WTC11 (cell line): Measurements from ENCODE around the gene PHRF1. TPM values are rescaled to one million over a fixed set of nuclear protein-coding genes. Genes with fewer than 3 reads are reported as not detected.

ENCODE experiments used
- CBFB ChIP-seq: sonication (generic); formaldehyde crosslinking; IDR thresholded peaks from 2 replicates; pipeline ENCODE4 v1.8.1; 2022; ENCODE audit warnings: mild to moderate bottlenecking, low read depth, missing genetic modification reagents
- CREM ChIP-seq: sonication (generic); formaldehyde crosslinking; IDR thresholded peaks from 2 replicates; pipeline ENCODE4 v1.8.1; 2022; ENCODE audit warnings: mild to moderate bottlenecking, missing genetic modification reagents, moderate library complexity
- ELF4 ChIP-seq: sonication (generic); formaldehyde crosslinking; IDR thresholded peaks from 2 replicates; pipeline ENCODE4 v1.8.1; 2022; ENCODE audit warnings: low read depth, mild to moderate bottlenecking, moderate library complexity, missing genetic modification reagents
- FOXJ3 ChIP-seq: sonication (generic); formaldehyde crosslinking; IDR thresholded peaks from 2 replicates; pipeline ENCODE4 v1.9.0; 2021; ENCODE audit warnings: missing genetic modification reagents, mild to moderate bottlenecking, borderline replicate concordance
- HMGA2 ChIP-seq: fragments of 250-450 bp; sonication (Bioruptor Pico); IDR thresholded peaks from 2 replicates; pipeline ENCODE4 v1.4.0; 2021; ENCODE audit warnings: mild to moderate bottlenecking, moderate library complexity
- JUN ChIP-seq: sonication (generic); formaldehyde crosslinking; IDR thresholded peaks from 2 replicates; pipeline ENCODE4 v1.8.0; 2023; ENCODE audit warnings: mild to moderate bottlenecking, missing genetic modification reagents
- MYBL2 ChIP-seq: sonication (generic); formaldehyde crosslinking; IDR thresholded peaks from 2 replicates; pipeline ENCODE4 v1.8.1; 2023; ENCODE audit warnings: mild to moderate bottlenecking, moderate library complexity, missing genetic modification reagents
- NR2C2 ChIP-seq: sonication (generic); formaldehyde crosslinking; IDR thresholded peaks from 2 replicates; pipeline ENCODE4 v1.8.0; 2022; ENCODE audit warnings: mild to moderate bottlenecking, missing genetic modification reagents
- NR3C1 ChIP-seq: sonication (generic); formaldehyde crosslinking; conservative IDR thresholded peaks from 2 replicates; pipeline ENCODE4 v1.8.1; 2023; ENCODE audit warnings: low read depth, mild to moderate bottlenecking, missing genetic modification reagents
- RORB ChIP-seq: fragments of 250-450 bp; sonication (Bioruptor Pico); IDR thresholded peaks from 2 replicates; pipeline ENCODE4 v1.9.0; 2021; ENCODE audit warnings: mild to moderate bottlenecking
- SMAD3 ChIP-seq: sonication (generic); formaldehyde crosslinking; IDR thresholded peaks from 2 replicates; pipeline ENCODE4 v1.8.0; 2022; ENCODE audit warnings: missing genetic modification reagents, mild to moderate bottlenecking, borderline replicate concordance
- SP1 ChIP-seq: sonication (generic); formaldehyde crosslinking; conservative IDR thresholded peaks from 2 replicates; pipeline ENCODE4 v1.8.1; 2022; ENCODE audit warnings: missing genetic modification reagents
- TCF7 ChIP-seq: sonication (generic); formaldehyde crosslinking; IDR thresholded peaks from 2 replicates; pipeline ENCODE4 v1.8.0; 2022; ENCODE audit warnings: mild to moderate bottlenecking, low read depth, missing genetic modification reagents, moderate library complexity
- TEAD4 ChIP-seq: sonication (generic); formaldehyde crosslinking; IDR thresholded peaks from 2 replicates; pipeline ENCODE4 v1.8.0; 2022; ENCODE audit warnings: mild to moderate bottlenecking, missing genetic modification reagents
- TP53 ChIP-seq: sonication (generic); formaldehyde crosslinking; IDR thresholded peaks from 2 replicates; pipeline ENCODE4 v1.8.1; 2023; ENCODE audit warnings: mild to moderate bottlenecking, missing genetic modification reagents
- ZBTB21 ChIP-seq: sonication (generic); formaldehyde crosslinking; IDR thresholded peaks from 2 replicates; pipeline ENCODE4 v1.8.1; 2023; ENCODE audit warnings: mild to moderate bottlenecking, missing genetic modification reagents, borderline replicate concordance
- ZNF138 ChIP-seq: sonication (generic); formaldehyde crosslinking; conservative IDR thresholded peaks from 2 replicates; pipeline ENCODE4 v1.8.1; 2022; ENCODE audit warnings: mild to moderate bottlenecking, moderate library complexity, missing genetic modification reagents
- ZNF232 ChIP-seq: sonication (generic); formaldehyde crosslinking; IDR thresholded peaks from 2 replicates; pipeline ENCODE4 v1.8.0; 2022; ENCODE audit warnings: mild to moderate bottlenecking, missing genetic modification reagents
- ZNF317 ChIP-seq: sonication (generic); formaldehyde crosslinking; IDR thresholded peaks from 2 replicates; pipeline ENCODE4 v1.8.1; 2023; ENCODE audit warnings: low read depth, mild to moderate bottlenecking, moderate library complexity, missing genetic modification reagents, borderline replicate concordance
- total RNA-seq: library from RNA; stranded (reverse); gene quantifications from 3 replicates; pipeline ENCODE4 v1.2.3, GENCODE V29; 2021
- TF ChIP-seq, protein P1 (sequence below): sonication (generic); formaldehyde crosslinking; IDR thresholded peaks from 2 replicates; pipeline ENCODE4 v1.8.1; 2023; ENCODE audit warnings: mild to moderate bottlenecking, missing genetic modification reagents, borderline replicate concordance
- TF ChIP-seq, protein P2 (sequence below): fragments of 250-450 bp; sonication (Bioruptor Pico); IDR thresholded peaks from 2 replicates; pipeline ENCODE4 v1.9.0; 2021; ENCODE audit warnings: mild to moderate bottlenecking, borderline replicate concordance
- TF ChIP-seq, protein P3 (sequence below): fragments of 200-600 bp; IDR thresholded peaks from 2 replicates; pipeline ENCODE4 v1.8.0; 2022; ENCODE audit warnings: antibody characterized with exemption
- TF ChIP-seq, protein P4 (sequence below): sonication (generic); formaldehyde crosslinking; IDR thresholded peaks from 2 replicates; pipeline ENCODE4 v1.8.0; 2022; ENCODE audit warnings: mild to moderate bottlenecking, missing genetic modification reagents
- TF ChIP-seq, protein P5 (sequence below): sonication (generic); formaldehyde crosslinking; IDR thresholded peaks from 2 replicates; pipeline ENCODE4 v1.8.1; 2022; ENCODE audit warnings: low read depth, missing genetic modification reagents, borderline replicate concordance
- TF ChIP-seq, protein P6 (sequence below): sonication (generic); formaldehyde crosslinking; IDR thresholded peaks from 2 replicates; pipeline ENCODE4 v1.8.0; 2022; ENCODE audit warnings: mild to moderate bottlenecking, missing genetic modification reagents
- TF ChIP-seq, protein P7 (sequence below): sonication (generic); formaldehyde crosslinking; conservative IDR thresholded peaks from 2 replicates; pipeline ENCODE4 v1.8.1; 2022; ENCODE audit warnings: mild to moderate bottlenecking, missing genetic modification reagents

The PHRF1 gene
- total RNA-seq, 1 experiment from 2014 or later = 46.9 TPM

DNA sequence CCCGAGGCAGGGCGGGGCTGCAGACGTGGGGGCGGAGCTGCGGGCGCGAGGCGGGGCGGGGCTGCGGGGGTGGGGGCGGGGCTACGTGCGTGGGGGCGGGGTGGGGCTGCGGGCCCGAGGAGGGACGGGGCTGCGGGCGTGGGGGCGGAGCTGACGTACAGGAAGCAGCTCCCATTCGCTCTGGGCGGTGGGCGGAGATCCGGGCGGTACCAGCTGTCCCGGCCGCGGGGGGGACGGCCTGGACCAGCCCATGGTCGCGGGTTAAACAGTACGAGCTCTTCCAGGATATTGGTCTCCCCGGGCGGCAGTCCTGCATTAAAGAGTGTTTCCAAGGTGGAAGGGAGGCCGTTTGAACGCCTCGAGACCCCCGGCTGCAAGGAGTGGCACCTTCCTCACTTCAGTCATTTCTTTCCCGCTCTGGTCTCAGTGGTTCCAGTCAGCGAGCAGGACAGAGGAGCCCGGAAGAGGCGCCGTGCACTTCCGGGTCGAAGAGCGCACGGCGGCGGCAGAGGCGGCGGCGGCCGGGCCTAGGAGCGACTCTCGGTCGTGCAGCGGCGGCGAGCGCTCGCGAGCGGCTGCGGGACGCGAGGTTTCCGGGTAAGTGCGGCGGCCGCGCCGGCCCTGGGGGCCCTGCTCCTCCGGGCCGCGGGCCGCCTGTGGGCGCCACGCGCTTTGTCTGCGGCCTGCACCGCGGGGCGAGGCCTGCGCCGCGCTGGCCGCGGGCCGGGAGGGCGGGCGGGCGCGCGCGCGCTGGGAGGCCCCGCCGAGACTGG is at the start of gene PHRF1 (continued):
- TF ChIP-seq, protein P1, sequence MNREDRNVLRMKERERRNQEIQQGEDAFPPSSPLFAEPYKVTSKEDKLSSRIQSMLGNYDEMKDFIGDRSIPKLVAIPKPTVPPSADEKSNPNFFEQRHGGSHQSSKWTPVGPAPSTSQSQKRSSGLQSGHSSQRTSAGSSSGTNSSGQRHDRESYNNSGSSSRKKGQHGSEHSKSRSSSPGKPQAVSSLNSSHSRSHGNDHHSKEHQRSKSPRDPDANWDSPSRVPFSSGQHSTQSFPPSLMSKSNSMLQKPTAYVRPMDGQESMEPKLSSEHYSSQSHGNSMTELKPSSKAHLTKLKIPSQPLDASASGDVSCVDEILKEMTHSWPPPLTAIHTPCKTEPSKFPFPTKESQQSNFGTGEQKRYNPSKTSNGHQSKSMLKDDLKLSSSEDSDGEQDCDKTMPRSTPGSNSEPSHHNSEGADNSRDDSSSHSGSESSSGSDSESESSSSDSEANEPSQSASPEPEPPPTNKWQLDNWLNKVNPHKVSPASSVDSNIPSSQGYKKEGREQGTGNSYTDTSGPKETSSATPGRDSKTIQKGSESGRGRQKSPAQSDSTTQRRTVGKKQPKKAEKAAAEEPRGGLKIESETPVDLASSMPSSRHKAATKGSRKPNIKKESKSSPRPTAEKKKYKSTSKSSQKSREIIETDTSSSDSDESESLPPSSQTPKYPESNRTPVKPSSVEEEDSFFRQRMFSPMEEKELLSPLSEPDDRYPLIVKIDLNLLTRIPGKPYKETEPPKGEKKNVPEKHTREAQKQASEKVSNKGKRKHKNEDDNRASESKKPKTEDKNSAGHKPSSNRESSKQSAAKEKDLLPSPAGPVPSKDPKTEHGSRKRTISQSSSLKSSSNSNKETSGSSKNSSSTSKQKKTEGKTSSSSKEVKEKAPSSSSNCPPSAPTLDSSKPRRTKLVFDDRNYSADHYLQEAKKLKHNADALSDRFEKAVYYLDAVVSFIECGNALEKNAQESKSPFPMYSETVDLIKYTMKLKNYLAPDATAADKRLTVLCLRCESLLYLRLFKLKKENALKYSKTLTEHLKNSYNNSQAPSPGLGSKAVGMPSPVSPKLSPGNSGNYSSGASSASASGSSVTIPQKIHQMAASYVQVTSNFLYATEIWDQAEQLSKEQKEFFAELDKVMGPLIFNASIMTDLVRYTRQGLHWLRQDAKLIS (CRISPR knock-in tag) = no peak
- no peak for TF ChIP-seq TEAD4 (CRISPR knock-in tag)
- 0 out of 2 replicates have a peak, but pooled peaks have one; percentile 24 for TF ChIP-seq NR3C1 (CRISPR knock-in tag)
- TF ChIP-seq, protein P2, sequence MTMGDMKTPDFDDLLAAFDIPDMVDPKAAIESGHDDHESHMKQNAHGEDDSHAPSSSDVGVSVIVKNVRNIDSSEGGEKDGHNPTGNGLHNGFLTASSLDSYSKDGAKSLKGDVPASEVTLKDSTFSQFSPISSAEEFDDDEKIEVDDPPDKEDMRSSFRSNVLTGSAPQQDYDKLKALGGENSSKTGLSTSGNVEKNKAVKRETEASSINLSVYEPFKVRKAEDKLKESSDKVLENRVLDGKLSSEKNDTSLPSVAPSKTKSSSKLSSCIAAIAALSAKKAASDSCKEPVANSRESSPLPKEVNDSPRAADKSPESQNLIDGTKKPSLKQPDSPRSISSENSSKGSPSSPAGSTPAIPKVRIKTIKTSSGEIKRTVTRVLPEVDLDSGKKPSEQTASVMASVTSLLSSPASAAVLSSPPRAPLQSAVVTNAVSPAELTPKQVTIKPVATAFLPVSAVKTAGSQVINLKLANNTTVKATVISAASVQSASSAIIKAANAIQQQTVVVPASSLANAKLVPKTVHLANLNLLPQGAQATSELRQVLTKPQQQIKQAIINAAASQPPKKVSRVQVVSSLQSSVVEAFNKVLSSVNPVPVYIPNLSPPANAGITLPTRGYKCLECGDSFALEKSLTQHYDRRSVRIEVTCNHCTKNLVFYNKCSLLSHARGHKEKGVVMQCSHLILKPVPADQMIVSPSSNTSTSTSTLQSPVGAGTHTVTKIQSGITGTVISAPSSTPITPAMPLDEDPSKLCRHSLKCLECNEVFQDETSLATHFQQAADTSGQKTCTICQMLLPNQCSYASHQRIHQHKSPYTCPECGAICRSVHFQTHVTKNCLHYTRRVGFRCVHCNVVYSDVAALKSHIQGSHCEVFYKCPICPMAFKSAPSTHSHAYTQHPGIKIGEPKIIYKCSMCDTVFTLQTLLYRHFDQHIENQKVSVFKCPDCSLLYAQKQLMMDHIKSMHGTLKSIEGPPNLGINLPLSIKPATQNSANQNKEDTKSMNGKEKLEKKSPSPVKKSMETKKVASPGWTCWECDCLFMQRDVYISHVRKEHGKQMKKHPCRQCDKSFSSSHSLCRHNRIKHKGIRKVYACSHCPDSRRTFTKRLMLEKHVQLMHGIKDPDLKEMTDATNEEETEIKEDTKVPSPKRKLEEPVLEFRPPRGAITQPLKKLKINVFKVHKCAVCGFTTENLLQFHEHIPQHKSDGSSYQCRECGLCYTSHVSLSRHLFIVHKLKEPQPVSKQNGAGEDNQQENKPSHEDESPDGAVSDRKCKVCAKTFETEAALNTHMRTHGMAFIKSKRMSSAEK (CRISPR knock-in tag) = no peak
- no peak for TF ChIP-seq HMGA2 (CRISPR knock-in tag)
- no peak for TF ChIP-seq RORB (CRISPR knock-in tag)
- no peak for TF ChIP-seq SMAD3 (CRISPR knock-in tag)
- TF ChIP-seq, protein P3, sequence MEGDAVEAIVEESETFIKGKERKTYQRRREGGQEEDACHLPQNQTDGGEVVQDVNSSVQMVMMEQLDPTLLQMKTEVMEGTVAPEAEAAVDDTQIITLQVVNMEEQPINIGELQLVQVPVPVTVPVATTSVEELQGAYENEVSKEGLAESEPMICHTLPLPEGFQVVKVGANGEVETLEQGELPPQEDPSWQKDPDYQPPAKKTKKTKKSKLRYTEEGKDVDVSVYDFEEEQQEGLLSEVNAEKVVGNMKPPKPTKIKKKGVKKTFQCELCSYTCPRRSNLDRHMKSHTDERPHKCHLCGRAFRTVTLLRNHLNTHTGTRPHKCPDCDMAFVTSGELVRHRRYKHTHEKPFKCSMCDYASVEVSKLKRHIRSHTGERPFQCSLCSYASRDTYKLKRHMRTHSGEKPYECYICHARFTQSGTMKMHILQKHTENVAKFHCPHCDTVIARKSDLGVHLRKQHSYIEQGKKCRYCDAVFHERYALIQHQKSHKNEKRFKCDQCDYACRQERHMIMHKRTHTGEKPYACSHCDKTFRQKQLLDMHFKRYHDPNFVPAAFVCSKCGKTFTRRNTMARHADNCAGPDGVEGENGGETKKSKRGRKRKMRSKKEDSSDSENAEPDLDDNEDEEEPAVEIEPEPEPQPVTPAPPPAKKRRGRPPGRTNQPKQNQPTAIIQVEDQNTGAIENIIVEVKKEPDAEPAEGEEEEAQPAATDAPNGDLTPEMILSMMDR = no peak
- TF ChIP-seq MYBL2 = no peak
- TF ChIP-seq TP53 (CRISPR knock-in tag) = no peak
- TF ChIP-seq FOXJ3 = no peak
- TF ChIP-seq JUN (CRISPR knock-in tag) = no peak
- TF ChIP-seq ZNF138 (CRISPR knock-in tag) = no peak
- TF ChIP-seq, protein P4, sequence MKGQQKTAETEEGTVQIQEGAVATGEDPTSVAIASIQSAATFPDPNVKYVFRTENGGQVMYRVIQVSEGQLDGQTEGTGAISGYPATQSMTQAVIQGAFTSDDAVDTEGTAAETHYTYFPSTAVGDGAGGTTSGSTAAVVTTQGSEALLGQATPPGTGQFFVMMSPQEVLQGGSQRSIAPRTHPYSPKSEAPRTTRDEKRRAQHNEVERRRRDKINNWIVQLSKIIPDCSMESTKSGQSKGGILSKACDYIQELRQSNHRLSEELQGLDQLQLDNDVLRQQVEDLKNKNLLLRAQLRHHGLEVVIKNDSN (CRISPR knock-in tag) = no peak
- TF ChIP-seq TCF7 (CRISPR knock-in tag) = no peak
- no peak for TF ChIP-seq ZNF232
- TF ChIP-seq, protein P5, sequence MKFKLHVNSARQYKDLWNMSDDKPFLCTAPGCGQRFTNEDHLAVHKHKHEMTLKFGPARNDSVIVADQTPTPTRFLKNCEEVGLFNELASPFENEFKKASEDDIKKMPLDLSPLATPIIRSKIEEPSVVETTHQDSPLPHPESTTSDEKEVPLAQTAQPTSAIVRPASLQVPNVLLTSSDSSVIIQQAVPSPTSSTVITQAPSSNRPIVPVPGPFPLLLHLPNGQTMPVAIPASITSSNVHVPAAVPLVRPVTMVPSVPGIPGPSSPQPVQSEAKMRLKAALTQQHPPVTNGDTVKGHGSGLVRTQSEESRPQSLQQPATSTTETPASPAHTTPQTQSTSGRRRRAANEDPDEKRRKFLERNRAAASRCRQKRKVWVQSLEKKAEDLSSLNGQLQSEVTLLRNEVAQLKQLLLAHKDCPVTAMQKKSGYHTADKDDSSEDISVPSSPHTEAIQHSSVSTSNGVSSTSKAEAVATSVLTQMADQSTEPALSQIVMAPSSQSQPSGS (CRISPR knock-in tag) = no peak
- TF ChIP-seq CBFB (CRISPR knock-in tag) = no peak
- TF ChIP-seq, protein P6, sequence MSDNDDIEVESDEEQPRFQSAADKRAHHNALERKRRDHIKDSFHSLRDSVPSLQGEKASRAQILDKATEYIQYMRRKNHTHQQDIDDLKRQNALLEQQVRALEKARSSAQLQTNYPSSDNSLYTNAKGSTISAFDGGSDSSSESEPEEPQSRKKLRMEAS (CRISPR knock-in tag) = 0 out of 2 replicates have a peak, but pooled peaks have one; percentile 6
- TF ChIP-seq, protein P7, sequence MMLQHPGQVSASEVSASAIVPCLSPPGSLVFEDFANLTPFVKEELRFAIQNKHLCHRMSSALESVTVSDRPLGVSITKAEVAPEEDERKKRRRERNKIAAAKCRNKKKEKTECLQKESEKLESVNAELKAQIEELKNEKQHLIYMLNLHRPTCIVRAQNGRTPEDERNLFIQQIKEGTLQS = no peak
- peak; percentile 83 for TF ChIP-seq SP1 (CRISPR knock-in tag)
- TF ChIP-seq NR2C2 (CRISPR knock-in tag) = peak; percentile 90
- TF ChIP-seq ELF4 (CRISPR knock-in tag) = no peak
- TF ChIP-seq ZBTB21 = no peak
- TF ChIP-seq ZNF317 (CRISPR knock-in tag) = no peak
- TF ChIP-seq CREM (CRISPR knock-in tag) = no peak
